GM18520 (cell line): ENCODE results near the gene SBNO1.
"Not testable (repeated sequence)": the region's sequence is repeated elsewhere in the genome, so short reads cannot be mapped to it uniquely, and the experiment has no call there.

Source experiments
- ATAC-seq: cut with Tn5 transposase; IDR thresholded peaks from one replicate; pipeline ENCODE4 v1.9.1; 2021; ENCODE audit not compliant: unreplicated experiment

The SBNO1 gene

GRCh38 chr12:123364532-123365024 is at the start of gene SBNO1:
Gene SBNO1, minus strand, starts transcription at chr12:123364847. Its CDS starts 14,406 bp downstream, at chr12:123350441.
- ATAC-seq = peak; percentile 20

- ATAC-seq = no peak
These were observed 45.4 kb upstream of the SBNO1 start for GRCh38 chr12:123410041-123410412.

- ATAC-seq = not testable (repeated sequence)
These were observed 44.8 kb upstream of the SBNO1 start for GRCh38 chr12:123409284-123410040.

- not testable (repeated sequence) for ATAC-seq
These were observed 44.0 kb upstream of the SBNO1 start for GRCh38 chr12:123408619-123409018.

GRCh38 chr12:123407934-123408333 is 43.3 kb upstream of the SBNO1 start:
- ATAC-seq = not testable (repeated sequence)

GRCh38 chr12:123407269-123407668 is 42.6 kb upstream of the SBNO1 start:
- not testable (repeated sequence) for ATAC-seq

GRCh38 chr12:123404581-123404980 is 39.9 kb upstream of the SBNO1 start:
- ATAC-seq = no peak

- no peak for ATAC-seq
These were observed 37.4 kb upstream of the SBNO1 start for GRCh38 chr12:123401753-123402683.

- ATAC-seq = no peak
These were observed 34.6 kb upstream of the SBNO1 start for GRCh38 chr12:123399255-123399617.

GRCh38 chr12:123398550-123399254 is 34.1 kb upstream of the SBNO1 start:
- no peak for ATAC-seq

GRCh38 chr12:123398177-123398549 is 33.5 kb upstream of the SBNO1 start:
- ATAC-seq = no peak

GRCh38 chr12:123397400-123397799 is 32.8 kb upstream of the SBNO1 start:
- no peak for ATAC-seq

GRCh38 chr12:123396954-123397353 is 32.3 kb upstream of the SBNO1 start:
- no peak for ATAC-seq

GRCh38 chr12:123396543-123396942 is 31.9 kb upstream of the SBNO1 start:
- no peak for ATAC-seq

- no peak for ATAC-seq
These were observed 30.6 kb upstream of the SBNO1 start for GRCh38 chr12:123395236-123395635.

- no peak for ATAC-seq
These were observed 29.1 kb upstream of the SBNO1 start for GRCh38 chr12:123393747-123394146.

- no peak for ATAC-seq
These were observed 27.1 kb upstream of the SBNO1 start for GRCh38 chr12:123391546-123392343.

GRCh38 chr12:123390498-123391426 is 26.1 kb upstream of the SBNO1 start:
- no peak for ATAC-seq
